ENCODE results near the gene TXNRD3. TPM values are rescaled to one million over a fixed set of nuclear protein-coding genes. Genes with fewer than 3 reads are reported as not detected.

Gene TXNRD3
- polyA plus RNA-seq, 1 experiment, result 7.4 TPM

DNA sequence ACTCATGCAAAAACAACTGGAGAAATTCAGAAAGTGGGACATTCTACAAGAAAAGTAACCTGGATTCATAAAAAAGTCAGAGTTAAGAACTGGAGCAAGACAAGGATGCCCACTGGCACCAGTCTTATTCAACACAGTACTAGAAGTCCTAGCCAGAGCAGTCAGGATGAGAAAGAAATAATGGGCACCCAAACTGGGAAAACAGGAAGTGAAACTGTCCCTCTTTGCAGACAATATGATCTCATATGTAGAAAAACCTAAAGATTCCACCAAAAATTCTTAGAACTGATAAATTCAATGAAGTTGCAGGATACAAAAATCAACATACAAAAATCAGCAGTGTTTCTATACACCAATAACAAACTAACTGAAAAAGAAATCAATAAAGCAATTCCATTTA lies 37.4 kb downstream of the TXNRD3 start:
- CTCF ChIA-PET, result no interaction called here
- no peak for DNase-seq (ENCODE audit: low read depth, low spot score)
- POLR2A ChIA-PET, result no interaction called here
- Histone ChIP-seq H3K27me3 (ENCODE audit: control insufficient read depth, insufficient read depth, low read length) (no peaks in the 10 kb centered on the region), H3K27ac (ENCODE audit: low read depth, low read length) (no peak overlapping the region), H3K4me3 (ENCODE audit: low read depth, low read length) (no peak overlapping the region), H3K9me3 (ENCODE audit: control insufficient read depth, insufficient read depth, low read length) (peaks cover 3% of the 10 kb centered on the region; the same call in 1 of the 2 replicates)
- no peak for TF ChIP-seq CTCF (IDR thresholded peaks at IDR 0.05; ENCODE audit: low read depth, low read length)

DNA sequence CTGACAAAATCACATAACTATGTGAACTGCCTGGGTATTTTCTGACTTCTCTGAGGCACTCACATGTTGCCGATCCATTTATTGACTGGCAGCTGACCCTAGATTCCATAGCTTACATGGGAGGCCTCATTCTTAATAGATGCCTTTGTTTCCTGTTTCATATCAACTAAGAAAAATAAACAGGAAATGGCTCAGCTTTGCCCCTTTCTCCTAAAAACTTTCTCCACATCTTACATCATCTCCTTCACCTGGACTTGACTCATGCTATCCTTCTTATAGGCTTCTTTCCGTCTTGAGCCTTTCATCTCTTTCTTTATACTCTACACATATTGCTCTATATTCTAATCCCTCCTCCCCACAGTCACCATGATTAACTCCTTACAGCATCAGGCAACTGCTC lies 38.0 kb downstream of the TXNRD3 start:
- Histone ChIP-seq H3K9me3 (ENCODE audit: control insufficient read depth, insufficient read depth, low read length) (peaks cover 3% of the 10 kb centered on the region; the same call in 1 of the 2 replicates), H3K4me3 (ENCODE audit: low read depth, low read length) (no peak overlapping the region), H3K27me3 (ENCODE audit: control insufficient read depth, insufficient read depth, low read length) (no peaks in the 10 kb centered on the region), H3K27ac (ENCODE audit: low read depth, low read length) (no peak overlapping the region)
- ChIA-PET CTCF (no interaction called here), POLR2A (no interaction called here)
- TF ChIP-seq CTCF (IDR thresholded peaks at IDR 0.05; ENCODE audit: low read depth, low read length), result no peak
- DNase-seq (ENCODE audit: low read depth, low spot score), result no peak

DNA sequence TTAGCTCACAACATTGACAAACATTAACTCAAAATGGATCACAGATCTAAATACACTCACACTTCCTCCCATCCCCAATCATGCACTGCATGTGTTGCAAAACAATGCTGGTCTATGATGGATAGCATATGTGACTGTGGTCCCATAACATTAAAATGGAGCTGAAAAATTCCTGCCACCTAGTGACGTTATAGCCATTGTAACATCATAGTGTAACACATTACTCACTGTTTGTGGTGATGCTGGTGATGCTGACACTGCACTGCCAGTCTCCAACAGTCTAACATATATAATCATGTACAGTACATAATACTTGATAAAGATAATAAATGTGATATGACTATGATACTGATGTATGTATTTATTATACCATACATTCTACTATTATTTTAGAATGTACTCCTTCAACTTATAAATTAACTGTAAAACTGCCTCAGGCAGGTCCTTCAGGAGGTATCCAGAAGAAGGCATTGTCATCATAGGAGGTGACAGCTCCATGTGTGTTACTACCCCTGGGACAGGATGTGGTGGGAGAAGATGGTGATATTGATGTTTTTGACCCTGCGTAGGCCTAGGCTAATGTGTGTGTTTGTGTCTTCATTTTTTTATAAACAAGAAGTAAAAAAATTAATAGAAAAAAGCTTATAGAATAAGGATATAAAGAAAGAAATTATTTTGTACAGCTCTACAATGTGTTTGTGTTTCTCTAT lies 41.3 kb downstream of the TXNRD3 start:
- Histone ChIP-seq H3K27ac (ENCODE audit: low read depth, low read length) (no peak overlapping the region), H3K4me3 (ENCODE audit: low read depth, low read length) (no peak overlapping the region), H3K9me3 (ENCODE audit: control insufficient read depth, insufficient read depth, low read length) (peaks cover 3% of the 10 kb centered on the region; the same call in 1 of the 2 replicates), H3K27me3 (ENCODE audit: control insufficient read depth, insufficient read depth, low read length) (no peaks in the 10 kb centered on the region)
- ChIA-PET CTCF (no interaction called here), POLR2A (no interaction called here)
- no peak for DNase-seq (ENCODE audit: low read depth, low spot score)
- no peak for TF ChIP-seq CTCF (IDR thresholded peaks at IDR 0.05; ENCODE audit: low read depth, low read length)

GRCh38 chr3:126612479-126613205 lies 42.3 kb downstream of the TXNRD3 start:
- Histone ChIP-seq H3K9me3 (ENCODE audit: control insufficient read depth, insufficient read depth, low read length) (peaks cover 3% of the 10 kb centered on the region; the same call in 1 of the 2 replicates), H3K4me3 (ENCODE audit: low read depth, low read length) (no peak overlapping the region), H3K27ac (ENCODE audit: low read depth, low read length) (no peak overlapping the region), H3K27me3 (ENCODE audit: control insufficient read depth, insufficient read depth, low read length) (no peaks in the 10 kb centered on the region)
- no peak for TF ChIP-seq CTCF (IDR thresholded peaks at IDR 0.05; ENCODE audit: low read depth, low read length)
- no peak for DNase-seq (ENCODE audit: low read depth, low spot score)
- POLR2A ChIA-PET, result no interaction called here
- CTCF ChIA-PET, result no interaction called here

DNA sequence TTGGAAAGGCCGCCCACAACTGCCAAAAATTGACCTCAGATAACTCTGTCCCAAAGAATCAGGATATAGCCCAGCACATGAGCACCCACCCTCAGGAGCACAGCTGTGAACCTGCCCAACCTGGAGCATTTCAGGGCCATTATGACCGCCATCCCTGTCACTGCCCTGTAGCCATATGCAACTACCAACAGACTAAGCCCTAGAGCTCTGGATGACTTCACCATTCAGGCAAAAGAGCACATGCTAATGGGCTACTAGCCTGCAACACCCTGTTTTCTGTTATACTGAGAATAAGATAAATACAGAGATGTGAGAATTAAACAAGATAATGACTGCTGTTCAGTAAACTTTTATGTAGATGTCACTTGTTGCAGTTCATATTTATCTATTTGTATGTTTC lies 45.0 kb downstream of the TXNRD3 start:
- H3K4me3 ChIP-seq (ENCODE audit: low read depth, low read length), result no peak overlapping the region
- H3K27ac ChIP-seq (ENCODE audit: low read depth, low read length), result no peak overlapping the region
- POLR2A ChIA-PET, result no interaction called here
- H3K9me3 ChIP-seq (ENCODE audit: control insufficient read depth, insufficient read depth, low read length), result no peaks in the 10 kb centered on the region
- CTCF ChIA-PET, result interaction anchor here (1.3 kb wide), 1 partner anchor 88 kb away, joined by 3 read pairs; no protein-coding TSS in a partner anchor
- TF ChIP-seq CTCF (IDR thresholded peaks at IDR 0.05; ENCODE audit: low read depth, low read length), result no peak
- no peaks in the 10 kb centered on the region for H3K27me3 ChIP-seq (ENCODE audit: control insufficient read depth, insufficient read depth, low read length)
- DNase-seq (ENCODE audit: low read depth, low spot score), result no peak

Measured in AG04450 (cell line).